D721Med (cell line): ENCODE results near the gene TMCO1.
"Not testable (repeated sequence)": the region's sequence is repeated elsewhere in the genome, so short reads cannot be mapped to it uniquely, and the experiment has no call there.

Source experiments
- DNase-seq: peaks from one replicate; pipeline ENCODE4 v3.0.0; 2011; ENCODE audit warnings: low spot score; ENCODE audit not compliant: insufficient read length
- FAIRE-seq: peaks from 2 replicates; lab custom pipeline; 2011; peaks lifted over from hg19 to GRCh38; lab: Jason Lieb, UNC
- CTCF ChIP-seq: IDR thresholded peaks from 2 replicates; pipeline ENCODE4 v1.5.1; 2012; ENCODE audit warnings: mild to moderate bottlenecking, control low read depth; ENCODE audit not compliant: insufficient read depth; ENCODE audit errors: missing control alignments

TMCO1 gene

GRCh38 chr1:165763442-165763841, 5.2 kb downstream of the TMCO1 start:
- TF ChIP-seq CTCF, result no peak

GRCh38 chr1:165762725-165763124, 5.9 kb downstream of the TMCO1 start:
- DNase-seq (no peak), FAIRE-seq (no peak)
- TF ChIP-seq CTCF, result no peak

More at GRCh38 chr1:165763442-165763841, 5.2 kb downstream of the TMCO1 start:
- DNase-seq (no peak), FAIRE-seq (no peak)

- TF ChIP-seq CTCF, result no peak
- no peak for FAIRE-seq
- DNase-seq, result no peak
Measured at GRCh38 chr1:165759095-165759494, 9.6 kb downstream of the TMCO1 start.

- DNase-seq (no peak), FAIRE-seq (no peak)
- no peak for TF ChIP-seq CTCF
Measured at GRCh38 chr1:165755393-165756010, 13.2 kb downstream of the TMCO1 start.

GRCh38 chr1:165753934-165754333, 14.7 kb downstream of the TMCO1 start:
- FAIRE-seq (peak; percentile 29), DNase-seq (no peak)
- TF ChIP-seq CTCF, result no peak

GRCh38 chr1:165748550-165748949, 20.1 kb downstream of the TMCO1 start:
- FAIRE-seq (no peak), DNase-seq (no peak)
- TF ChIP-seq CTCF, result no peak

- FAIRE-seq, result no peak
- DNase-seq, result no peak
- no peak for TF ChIP-seq CTCF
Measured at GRCh38 chr1:165747632-165748447, 20.8 kb downstream of the TMCO1 start.

GRCh38 chr1:165744913-165745312, 23.8 kb downstream of the TMCO1 start:
- not testable (repeated sequence) for FAIRE-seq, DNase-seq
